HG02973 (cell line): ENCODE measurements around the gene SFMBT1.
A peak's percentile ranks its signal among the peaks of the same experiment; 100 is the strongest.
"Not testable (repeated sequence)": the region's sequence is repeated elsewhere in the genome, so short reads cannot be mapped to it uniquely, and the experiment has no call there.

Source experiments
- ATAC-seq: cut with Tn5 transposase; IDR thresholded peaks from one replicate; pipeline ENCODE4 v1.9.1; 2021; ENCODE audit warnings: moderate library complexity; ENCODE audit not compliant: unreplicated experiment

Gene SFMBT1

GRCh38 chr3:53074366-53074696 is 28.5 kb upstream of the SFMBT1 start:
- ATAC-seq = no peak

DNA sequence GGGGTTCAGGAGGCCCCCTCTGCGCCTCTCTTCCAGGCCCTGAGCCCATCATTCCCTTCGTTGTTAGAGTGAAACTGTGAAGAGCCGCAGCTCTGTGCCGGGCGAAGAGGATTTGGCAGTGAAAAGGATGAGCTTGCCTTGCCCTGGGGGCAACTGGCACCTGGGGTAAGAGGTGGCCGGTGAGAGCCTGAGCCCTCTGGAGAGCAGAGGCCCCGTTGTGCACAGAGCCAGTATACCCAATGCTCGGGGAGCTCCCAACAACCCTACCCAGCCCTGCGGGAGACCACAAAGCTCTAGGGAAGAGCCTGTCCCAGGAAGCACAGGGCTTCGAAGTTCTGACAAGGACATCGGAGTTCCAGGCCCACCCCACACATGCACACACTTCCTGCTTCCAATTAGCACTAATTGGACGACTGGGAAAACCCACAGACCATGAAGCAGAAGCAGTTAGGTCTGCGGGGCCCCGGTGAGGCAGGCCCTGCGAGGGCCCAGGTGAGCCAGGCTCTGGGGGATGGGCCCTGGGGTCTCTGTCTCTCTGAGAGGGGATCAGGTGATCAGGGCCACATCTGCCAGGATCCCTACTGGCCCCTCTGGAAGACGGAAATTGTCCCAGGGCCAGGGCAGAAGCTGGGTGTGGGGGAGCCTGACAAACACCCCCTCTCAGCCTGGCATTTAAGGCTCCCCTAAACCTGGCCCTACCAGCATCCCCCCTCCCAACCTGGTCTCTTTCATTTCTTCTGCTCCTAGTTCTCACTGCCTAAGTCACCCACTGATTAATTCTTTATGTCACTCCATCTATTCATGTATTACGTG is 27.9 kb upstream of the SFMBT1 start:
- ATAC-seq = no peak

- peak; percentile 86 for ATAC-seq
Observed at GRCh38 chr3:53072653-53073552, 27.0 kb upstream of the SFMBT1 start.

GRCh38 chr3:53071882-53072431 is 26.1 kb upstream of the SFMBT1 start:
- ATAC-seq = no peak

DNA sequence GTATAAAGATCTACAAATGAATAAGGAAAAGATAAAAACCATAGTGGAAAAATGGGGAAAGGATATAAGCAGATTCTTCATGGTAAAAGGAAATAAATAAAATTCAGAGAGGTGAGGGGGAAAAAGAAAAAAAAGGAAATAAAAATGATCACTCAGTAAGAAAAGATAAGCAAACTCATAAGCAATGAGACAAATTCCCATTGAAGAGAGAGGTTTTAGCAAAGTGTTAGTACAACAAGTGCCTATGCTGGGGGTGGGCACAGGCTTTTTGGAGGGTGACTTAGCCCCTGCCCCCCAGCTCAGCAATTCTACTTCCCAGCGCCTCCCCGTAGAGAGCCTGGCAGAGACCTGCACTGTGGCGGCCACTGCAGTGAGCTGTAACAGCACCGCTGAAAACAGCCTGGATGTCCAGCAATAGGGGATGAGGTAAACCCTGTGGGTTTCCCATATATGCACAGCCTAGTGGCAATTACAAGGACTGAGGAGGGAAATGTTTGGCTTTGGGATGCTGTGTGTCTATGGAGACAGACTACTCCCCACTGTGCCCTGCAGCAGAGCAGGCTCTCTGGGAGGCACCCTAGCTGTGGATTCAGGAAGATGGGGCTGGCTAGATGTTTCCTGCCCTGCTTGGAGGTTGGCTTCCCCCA is 23.7 kb upstream of the SFMBT1 start:
- no peak for ATAC-seq

DNA sequence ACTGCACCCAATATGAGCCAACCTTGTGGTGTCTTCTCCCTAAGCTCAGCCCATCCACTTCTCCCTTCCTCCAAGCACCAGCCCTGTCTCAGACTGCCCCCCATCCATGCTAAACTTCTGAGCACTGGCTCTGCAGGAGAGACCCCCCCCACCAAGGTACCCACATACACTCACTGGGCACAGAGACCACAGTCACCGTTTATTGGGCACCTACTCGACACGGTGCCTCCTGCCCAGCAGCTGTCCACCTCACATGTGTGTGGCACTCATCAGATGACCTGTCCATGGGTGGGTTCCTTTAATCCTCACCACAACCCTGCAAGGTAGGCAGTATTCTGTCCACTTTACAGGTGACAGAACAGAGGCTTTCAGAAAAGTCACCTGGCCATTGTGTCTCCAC is 22.3 kb upstream of the SFMBT1 start:
- ATAC-seq = no peak

- no peak for ATAC-seq
Observed at GRCh38 chr3:53067567-53067966, 21.7 kb upstream of the SFMBT1 start.

- ATAC-seq = no peak
Observed at GRCh38 chr3:53065841-53066480, 20.1 kb upstream of the SFMBT1 start.

DNA sequence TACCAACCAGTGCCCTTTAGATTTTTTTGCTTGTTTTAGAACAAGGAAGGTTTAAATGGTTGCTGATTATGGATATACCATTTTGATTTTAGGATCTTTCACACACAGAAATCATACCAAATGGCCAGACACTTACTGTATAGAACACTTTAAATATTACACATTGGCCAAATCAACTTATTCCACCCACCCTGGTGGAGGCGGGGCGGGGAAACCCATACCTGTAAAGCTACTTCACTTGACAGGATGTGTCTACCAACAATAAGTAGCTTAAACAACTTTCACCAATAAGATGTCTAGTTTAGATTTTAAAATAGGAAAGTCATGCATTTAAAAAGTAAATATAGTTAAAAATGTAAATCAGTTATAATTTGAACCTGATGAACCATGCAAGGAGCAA is 17.0 kb upstream of the SFMBT1 start:
- no peak for ATAC-seq

DNA sequence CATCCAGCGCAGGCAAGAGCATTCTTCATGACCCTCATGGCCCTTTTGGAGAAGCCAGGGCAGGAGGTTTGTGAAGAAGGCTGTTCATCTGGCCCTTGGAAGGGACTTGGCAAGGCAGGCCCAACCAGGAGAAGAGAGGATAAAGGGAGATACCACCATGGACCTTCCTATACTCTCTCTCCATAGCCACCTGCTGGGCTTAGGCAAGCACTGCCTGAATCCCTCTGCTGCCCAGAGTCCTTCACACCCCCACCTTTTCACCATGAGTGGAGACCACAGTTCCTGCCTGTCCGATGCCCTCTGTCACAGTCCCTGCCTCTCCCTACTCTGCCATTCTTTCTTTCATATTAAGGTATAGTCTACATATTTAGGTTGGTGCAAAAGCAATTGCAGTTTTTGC is 10.6 kb upstream of the SFMBT1 start:
- no peak for ATAC-seq

DNA sequence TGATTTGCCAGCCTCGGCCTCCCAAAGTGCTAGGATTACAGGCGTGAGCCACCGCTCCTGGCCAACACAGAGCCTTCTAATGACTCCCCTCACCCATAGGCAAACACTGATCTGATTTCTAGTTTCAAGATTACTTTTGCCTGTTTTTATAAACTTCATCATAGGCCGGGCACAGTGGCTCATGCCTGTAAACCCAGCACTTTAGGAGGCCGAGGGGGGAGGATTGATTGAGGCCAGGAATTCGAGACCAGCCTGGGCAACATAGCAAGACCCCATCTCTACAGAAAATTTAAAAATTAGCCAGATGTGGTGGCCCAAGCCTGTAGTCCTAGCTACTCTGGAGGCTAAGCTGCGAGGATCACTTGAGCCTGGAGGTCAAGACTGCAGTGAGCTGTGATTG is 8.4 kb upstream of the SFMBT1 start:
- ATAC-seq = not testable (repeated sequence)

GRCh38 chr3:53051929-53052328 is 6.1 kb upstream of the SFMBT1 start:
- ATAC-seq = no peak

- no peak for ATAC-seq
Observed at GRCh38 chr3:53049987-53050386, 4.1 kb upstream of the SFMBT1 start.

GRCh38 chr3:53046171-53047170 is 598 bp upstream of the SFMBT1 start:
- peak; percentile 39 for ATAC-seq

DNA sequence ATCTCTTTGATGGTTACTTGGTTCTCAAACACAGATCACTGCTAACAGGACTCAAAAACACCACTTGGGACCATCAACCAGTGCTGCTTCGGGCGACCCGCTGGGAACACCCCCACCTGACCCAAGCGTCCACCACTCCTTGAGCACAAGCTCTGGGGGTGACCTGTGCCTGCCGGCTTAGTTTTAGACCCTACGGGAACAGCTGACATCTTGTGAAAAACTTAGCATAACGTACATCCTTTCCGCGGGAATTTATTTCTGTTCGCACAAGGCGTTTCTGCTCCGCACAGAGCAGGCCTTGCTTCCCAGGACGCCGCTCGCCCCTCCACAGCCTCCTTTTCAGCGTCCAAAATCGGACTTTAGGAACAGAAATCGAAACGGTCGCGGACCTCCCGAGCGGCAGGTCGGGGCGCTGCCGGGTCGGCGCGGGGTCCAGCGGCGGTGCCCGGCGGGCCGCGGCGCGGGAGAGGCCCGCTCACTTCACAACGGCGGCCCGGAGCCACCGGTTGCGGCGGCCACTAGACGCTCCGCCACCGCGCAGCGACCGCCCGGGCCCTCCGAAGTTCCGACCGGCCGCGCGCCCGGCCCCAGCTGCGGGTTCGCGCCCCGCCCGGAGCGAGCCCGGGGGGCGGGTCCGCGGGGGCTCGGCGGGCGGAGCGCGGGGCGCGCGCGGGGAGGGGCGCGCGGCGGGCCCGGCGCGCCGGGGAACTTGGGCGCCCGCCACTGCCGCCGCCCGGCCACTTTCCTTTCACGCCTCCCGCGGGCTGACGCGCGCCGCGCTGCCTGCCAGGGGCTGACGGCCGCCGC is 959 bp downstream of the SFMBT1 start:
- peak; percentile 37 for ATAC-seq

DNA sequence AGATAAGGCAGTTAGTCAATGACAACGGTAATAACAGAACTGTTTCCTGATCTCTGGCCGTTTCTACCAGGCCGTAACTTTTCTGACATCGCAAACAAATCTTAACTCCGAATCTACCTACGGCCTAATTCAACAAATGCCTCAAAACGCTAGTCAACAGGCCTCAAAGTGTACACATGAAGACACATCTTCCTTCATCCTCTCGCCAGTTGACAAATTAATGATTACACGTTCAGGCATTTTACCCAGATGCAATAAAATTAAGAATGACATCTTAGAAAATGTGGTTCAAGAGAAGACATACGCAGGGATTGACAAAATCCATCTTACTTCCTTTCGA is 1.5 kb downstream of the SFMBT1 start:
- no peak for ATAC-seq

DNA sequence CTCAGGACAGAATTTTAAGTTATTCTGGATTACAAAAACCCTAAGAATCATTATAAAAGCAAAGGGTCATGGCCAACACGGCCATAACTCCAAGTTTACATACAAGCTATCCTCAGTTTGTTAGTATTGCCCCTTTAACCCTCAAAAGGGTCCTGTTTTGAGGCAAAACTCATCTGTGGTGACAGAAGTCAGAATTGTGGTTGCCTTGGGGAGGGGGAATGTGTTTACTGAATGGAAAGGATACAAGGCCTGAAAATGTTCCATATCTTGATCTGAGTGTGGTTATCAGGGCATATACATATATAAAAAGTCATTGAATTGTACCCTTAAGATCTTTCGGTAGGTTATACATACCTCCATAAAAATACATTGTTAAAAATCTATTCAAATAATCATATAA is 2.1 kb downstream of the SFMBT1 start:
- no peak for ATAC-seq

DNA sequence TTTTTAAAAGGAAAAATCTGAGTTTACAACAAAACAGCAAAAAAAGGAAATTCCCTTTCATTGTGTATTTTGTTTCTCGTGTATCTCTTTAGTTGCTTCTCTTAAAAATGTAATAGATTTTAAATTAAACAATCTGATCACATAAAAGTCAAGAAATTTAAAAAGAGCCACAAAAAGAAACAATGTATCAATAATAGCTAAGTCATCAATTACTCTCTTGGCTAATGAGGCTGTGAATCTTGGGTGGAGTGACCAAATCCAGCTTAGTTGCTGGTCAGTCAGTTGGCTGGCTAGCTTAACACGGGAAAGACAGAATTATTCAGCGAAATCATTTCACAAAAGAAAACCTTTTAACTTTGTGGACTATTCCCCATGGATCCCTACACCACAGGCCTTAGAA is 3.2 kb downstream of the SFMBT1 start:
- no peak for ATAC-seq

DNA sequence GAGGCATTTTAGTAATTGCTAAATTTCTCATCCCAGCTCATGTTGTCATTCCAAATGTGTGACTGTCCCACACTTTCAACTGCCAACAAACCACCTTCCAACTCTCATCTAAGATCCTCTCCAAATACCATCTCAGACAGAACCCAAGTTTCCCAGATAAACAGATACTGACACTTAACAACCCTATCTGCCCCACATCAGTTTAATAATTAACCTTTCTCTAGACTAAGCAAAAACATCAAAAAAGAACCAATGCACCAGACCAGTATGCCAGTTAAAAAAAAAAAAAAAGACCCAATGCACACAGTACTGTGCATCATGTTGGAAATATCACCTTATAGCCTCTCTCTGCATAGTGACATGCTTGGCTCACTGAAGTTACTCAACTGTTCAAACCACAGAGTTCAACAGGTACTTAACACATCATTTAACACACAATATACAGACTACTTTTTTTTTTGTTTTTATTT is 5.5 kb downstream of the SFMBT1 start:
- ATAC-seq = no peak
